GM21423 (cell line): ENCODE data around the gene AIFM3.
"Not testable (repeated sequence)": the region's sequence is repeated elsewhere in the genome, so short reads cannot be mapped to it uniquely, and the experiment has no call there.

Source experiments
- ATAC-seq: cut with Tn5 transposase; IDR thresholded peaks from one replicate; pipeline ENCODE4 v1.9.1; 2021; ENCODE audit warnings: mild to moderate bottlenecking, moderate library complexity; ENCODE audit not compliant: unreplicated experiment

AIFM3 gene

DNA sequence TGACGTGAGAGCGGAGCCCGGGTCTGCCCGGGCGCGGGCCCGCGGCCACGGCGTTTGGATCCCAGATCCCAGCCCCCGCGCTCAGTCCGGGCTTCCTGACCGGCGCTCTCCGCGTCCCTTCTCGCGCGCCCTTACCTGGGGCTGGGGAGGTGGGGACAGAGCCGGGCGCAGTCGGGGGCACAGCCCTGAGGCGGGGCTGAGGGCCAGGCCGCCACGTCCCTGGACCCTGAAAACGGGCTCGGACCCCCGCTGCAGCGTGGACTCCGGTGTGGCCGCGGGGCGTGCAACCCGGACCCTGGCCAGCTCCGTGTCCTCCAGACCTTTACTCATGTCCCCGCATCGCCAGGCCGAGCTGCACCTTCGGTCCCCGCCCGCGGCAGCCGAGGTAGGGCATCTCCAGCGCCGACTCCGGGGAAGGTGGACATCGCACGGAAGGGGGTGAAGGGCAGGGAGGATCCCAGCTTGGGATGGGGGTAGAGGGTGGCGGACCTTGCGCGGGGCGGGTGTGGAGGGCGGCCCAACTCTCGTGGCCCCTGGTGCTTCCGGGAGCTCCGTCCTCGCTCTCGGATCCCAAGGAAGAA lies 9.9 kb upstream of the AIFM3 start:
- no peak for ATAC-seq

DNA sequence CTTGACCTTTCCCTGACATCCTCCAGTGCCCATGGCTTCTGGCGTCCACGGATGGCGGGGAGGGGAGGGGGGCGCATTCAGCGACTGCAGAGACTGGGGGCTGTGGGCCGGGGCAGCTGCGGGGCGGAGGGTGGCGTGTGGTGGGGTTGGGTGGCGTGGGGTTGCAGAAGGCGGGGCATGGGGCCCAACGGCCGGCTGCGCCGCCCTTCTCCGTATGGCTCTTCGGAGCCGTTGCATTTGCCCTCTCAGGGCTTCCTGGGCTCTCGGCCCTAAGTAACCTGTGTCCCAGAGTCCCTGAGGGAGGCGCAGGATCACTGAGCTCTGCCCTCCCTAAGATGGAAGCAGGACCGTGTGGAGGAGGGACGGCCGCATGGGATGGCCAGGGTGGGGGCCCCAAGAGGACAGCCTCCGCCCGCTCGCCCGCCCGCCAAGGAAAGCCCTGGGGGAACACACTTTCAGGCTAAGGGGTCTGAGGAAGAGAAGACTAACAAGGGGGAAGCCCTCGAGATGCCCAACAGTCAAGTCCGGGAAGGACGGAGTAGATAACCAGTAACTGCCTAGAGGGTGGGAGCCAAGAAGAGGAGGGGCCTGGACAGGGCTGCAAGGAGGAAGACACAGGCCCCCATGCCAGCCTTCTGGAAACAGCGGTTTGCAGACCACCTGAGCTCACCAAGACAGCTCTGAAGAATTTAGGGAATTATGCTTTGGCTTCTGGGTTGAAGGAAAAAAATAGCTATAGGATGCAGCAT lies 9.2 kb upstream of the AIFM3 start:
- no peak for ATAC-seq

GRCh38 chr22:20959578-20960461 lies 7.2 kb upstream of the AIFM3 start:
- no peak for ATAC-seq

- ATAC-seq = no peak
Measured at GRCh38 chr22:20960609-20961008, 6.4 kb upstream of the AIFM3 start.

- ATAC-seq = no peak
Measured at GRCh38 chr22:20962491-20962945, 4.5 kb upstream of the AIFM3 start.

DNA sequence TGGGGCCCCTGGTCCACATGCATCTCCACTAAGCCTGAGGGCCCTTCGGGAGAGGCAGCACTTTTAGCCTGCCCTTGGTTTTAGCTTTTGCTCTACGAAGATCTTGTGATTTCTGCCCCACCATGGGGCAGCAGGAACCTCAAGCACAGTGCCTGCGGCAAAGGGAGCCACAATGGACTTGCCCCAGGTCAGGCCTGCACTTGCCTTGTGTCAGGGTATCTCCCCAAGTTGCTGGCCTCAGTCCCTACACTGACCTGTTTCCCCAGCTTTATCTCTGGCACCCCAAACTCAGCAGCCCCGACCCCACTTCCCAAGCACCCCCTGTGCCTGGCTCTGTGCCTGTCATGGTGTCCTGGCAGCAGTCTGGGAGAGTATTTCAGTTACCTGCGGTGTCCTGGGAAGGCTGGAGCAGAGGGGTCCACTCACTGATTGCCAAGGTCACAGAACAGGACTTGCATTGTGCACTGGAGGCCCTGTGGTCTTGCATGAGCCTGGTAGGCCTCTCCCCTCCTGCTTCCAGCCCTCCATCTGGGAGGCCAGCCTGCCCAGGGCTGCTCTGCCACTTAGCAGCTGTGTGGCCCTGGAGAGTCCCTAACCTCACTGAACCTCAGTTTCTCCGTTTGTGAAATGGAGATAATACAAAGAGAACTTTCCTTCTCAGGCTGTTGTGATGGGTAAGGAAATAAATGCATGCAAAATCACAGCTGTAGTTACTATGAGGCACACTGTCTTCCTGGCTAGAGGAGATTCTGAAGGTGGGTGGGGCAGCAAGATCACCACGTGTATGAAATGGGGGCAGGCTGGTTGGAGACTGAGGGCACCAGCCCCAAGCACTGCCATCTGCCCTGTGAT lies 3.6 kb upstream of the AIFM3 start:
- no peak for ATAC-seq

DNA sequence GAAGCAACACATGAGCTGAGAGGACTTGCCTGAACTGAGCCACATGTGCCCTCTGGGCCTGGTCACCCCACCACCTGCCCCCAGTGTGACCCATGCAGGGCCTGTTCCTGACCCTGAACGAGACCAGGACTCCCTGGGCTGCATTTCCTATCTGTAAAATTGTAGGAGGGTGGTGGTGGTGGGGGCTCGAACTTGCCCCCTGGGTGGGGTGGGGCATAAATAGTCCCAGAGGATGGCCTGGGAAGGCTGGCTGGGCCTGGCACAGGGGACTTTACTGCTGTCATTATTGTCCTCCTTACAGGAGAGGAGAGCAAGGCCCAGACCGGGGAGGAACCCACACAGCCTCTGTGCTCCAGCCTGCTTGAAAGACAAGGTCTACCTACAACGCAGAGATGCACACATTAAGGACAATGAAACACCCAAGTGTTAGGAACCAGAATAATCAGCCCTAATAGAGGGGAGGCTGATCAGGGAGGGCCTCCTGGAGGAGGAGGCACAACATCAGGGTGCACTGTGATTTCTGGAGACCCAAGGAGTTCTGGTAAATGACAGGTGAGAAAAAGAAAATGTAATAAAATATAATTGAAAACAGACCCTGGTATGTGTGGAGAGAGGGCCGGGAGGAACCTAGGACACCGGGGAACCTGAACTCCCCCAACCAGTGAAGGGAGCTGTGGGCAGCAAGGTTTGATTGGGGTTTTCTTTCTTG lies 2.8 kb upstream of the AIFM3 start:
- no peak for ATAC-seq

GRCh38 chr22:20964799-20965103 lies 2.3 kb upstream of the AIFM3 start:
- no peak for ATAC-seq

GRCh38 chr22:20965104-20965887 lies 1.8 kb upstream of the AIFM3 start:
- ATAC-seq = no peak

DNA sequence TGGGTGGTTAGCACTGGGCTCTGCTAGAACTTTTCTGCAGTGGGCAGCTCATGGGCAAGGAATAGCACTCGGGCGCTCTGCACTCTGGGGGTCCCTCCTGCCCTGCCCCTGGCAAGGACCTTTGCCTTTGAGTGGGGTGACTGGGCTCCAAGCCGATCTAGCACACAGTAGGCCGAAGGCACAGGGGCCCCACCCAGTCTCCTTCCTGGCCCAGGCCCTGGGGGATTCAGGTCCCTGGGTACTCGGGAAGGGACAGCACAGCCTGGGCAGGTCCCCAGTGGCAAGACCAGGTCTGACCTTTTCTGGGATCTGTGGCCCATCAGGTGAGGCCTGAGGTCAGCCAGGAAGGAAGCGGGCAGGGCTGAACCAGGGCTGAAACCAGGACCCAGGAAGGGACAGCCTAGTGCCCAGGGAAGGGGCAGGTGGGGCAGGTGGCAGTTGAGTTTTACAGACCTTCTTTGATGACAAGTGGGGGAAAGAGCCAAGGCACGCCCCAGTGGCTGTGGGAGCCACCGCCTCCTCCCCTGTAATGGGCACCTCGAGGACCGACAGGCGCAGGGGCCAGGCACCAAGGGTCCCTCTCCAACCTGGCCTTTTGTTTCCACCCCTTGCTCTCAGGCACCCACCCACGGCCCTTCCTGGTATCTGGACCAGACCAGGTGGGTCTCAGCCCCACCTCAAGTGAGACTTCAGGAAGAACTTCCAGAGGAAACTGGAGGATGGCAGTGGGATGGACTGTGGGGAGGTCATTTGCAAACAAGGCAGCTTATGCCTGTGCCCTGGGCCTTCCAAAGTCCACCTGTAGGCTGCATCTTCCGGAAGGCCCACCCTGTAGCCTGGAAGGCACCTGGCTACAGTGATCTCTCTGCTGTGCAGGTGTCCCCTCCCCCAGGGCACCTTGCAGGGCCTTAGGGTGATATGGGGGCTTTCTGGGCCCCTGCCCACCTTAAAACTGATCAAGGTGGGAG lies 883 bp upstream of the AIFM3 start:
- no peak for ATAC-seq

DNA sequence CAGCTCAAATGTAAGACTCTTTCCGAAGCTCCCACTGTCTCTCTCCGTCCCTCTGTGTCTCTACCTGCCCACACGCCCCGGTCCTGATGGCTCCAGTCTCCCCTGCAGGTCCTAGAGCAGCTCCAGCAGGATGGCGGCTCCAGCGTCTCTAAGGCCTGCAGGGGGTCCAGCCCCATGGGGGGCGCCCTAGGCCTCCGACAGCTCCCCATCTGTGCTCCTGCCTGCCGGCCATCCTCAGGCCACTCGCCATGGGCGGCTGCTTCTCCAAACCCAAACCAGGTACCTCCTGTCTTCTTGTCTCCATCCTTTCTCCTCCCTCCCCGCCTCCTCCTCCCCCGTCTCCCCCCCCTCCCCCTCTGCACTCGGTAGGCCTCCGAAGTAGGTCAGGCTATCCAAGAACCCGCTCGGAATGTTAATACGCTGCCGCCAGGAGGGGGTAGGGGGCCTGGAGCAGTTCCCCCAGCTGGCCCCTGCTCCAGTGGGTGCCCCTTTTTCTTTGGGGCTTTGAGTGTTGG lies 699 bp downstream of the AIFM3 start:
- ATAC-seq = no peak

GRCh38 chr22:20968281-20968977 lies 1.4 kb downstream of the AIFM3 start:
- ATAC-seq = no peak

- no peak for ATAC-seq
Measured at GRCh38 chr22:20970939-20971657, 4.0 kb downstream of the AIFM3 start.

DNA sequence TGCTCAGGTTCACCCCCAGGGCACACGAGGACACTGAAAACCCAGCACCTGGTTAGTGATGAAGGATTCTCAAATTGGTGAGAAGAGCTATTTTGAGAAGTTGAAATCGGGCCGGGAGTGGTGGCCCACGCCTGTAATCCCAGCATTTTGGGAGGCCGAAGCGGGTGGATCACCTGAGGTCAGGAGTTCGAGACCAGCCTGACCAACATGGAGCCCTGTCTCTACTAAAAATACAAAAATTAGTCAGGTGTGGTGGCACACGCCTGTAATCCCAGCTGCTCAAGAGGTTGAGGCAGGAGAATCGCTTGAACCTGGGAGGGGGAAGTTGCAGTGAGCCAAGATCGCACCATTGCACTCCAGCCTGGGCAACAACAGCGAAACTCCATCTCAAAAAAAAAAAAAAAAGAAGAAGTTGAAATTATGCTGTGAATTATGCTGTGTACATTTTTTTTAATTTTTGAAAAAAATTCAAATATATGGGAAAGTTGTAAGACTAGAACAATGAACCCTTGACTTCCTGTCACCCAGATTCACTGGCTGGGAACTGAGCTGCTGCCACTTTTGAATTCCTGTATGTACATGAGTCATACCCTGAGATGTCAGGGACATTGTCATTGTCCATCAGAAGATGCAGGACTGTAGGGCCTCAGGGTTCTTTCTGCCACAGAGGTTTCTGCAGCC lies 5.1 kb downstream of the AIFM3 start:
- ATAC-seq = not testable (repeated sequence)

DNA sequence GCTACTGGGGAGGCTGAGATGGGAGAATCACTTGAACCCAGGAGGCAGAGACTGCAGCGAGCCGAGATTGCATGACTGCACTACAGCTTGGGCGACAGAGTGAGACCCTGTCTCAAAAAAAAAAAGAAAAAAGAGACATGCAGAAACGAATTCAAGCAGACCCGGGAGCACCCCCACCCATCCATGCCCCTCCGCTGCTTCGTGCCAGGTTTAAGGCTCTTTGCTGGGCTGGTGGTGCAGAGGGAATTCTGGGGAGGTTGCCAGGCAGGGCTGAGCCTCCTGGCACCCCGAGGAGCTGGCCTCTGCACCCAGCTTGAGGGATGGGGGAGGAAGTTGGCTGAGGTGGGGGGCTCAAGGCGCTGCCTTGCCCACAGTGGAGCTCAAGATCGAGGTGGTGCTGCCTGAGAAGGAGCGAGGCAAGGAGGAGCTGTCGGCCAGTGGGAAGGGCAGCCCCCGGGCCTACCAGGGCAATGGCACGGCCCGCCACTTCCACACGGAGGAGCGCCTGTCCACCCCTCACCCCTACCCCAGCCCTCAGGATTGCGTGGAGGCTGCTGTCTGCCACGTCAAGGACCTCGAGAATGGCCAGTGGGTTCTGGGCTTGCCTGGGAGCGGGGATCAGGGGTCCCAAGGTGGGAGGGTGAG lies 6.0 kb downstream of the AIFM3 start:
- ATAC-seq = no peak
